Measurements from ENCODE around the gene NCF4.

NCF4 gene

DNA sequence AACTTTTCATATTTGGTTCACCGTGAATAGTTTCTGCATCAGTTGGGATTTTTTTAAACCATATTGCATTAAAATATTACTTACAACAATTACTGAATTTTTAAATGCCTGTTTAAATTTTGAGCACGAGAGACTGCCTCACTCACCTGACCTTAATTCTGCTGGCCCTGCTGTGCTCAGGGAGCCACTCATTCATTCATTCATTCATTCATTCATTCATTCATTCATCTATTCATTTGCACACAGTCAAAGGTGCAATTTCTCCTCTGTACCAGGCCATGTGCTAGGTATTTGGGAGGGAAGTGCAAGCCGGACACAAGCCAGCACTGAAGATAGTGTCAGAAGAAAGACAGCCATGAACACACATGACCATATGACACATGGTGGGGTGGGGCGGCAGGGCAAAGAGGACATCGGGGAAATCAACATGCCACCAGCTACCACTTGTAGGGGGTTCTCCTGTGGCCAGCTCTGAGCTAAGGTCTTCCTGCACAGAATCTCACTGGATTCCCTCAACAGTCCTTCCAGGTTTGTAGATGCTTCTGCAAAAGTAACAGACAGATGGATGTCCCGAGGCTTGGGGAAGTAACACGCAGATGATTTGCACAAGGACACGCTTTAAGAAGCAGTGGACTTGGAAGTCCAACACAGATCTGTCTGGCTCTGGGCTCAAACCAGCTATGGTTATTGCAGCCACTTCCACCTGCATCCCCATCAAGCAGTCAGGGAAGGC lies 52.1 kb downstream of the NCF4 start:
- Histone ChIP-seq H3K9me3 (ENCODE audit: insufficient read depth, low read depth, low read length) (no peaks in the 10 kb centered on the region), H2BK120ac (ENCODE audit: insufficient read depth, low read length, poor library complexity) (peak overlapping the region; percentile 29), H3K4ac (ENCODE audit: low read depth, low read length) (no peak overlapping the region), H3K4me1 (ENCODE audit: control insufficient read depth in 1 of 2, insufficient read depth in 2 of 2, low read length in 2 of 2) (peaks cover 15 to 16% of the 10 kb centered on the region in 2 experiments), H3K27ac (ENCODE audit: low read depth, low read length) (no peak overlapping the region), H2BK5ac (ENCODE audit: low read depth, low read length, poor library complexity) (peak overlapping the region; percentile 23), H2AK5ac (ENCODE audit: low read length) (peak overlapping the region; percentile 57), H3K18ac (ENCODE audit: low read length) (peak overlapping the region; percentile 7), H3K4me2 (ENCODE audit: low read length) (no peak overlapping the region), H3K9ac (ENCODE audit: low read length) (no peak overlapping the region), H3K79me2 (ENCODE audit: control insufficient read depth, insufficient read depth, low read length, poor library complexity) (no peaks in the 10 kb centered on the region), H3K4me3 (ENCODE audit: low read depth, low read length) (no peak overlapping the region), H3K36me3 (ENCODE audit: control insufficient read depth in 1 of 2, insufficient read depth in 2 of 2, low read length in 2 of 2) (no peaks in the 10 kb centered on the region), H2BK12ac (ENCODE audit: low read length) (peak overlapping the region; percentile 46), H3K79me1 (ENCODE audit: low read length) (peaks cover 20% of the 10 kb centered on the region), H3K23ac (ENCODE audit: low read length) (no peak overlapping the region), H4K8ac (ENCODE audit: low read depth, low read length) (no peak overlapping the region), H4K91ac (ENCODE audit: low read depth, low read length) (peak overlapping the region; percentile 69), H3K14ac (ENCODE audit: low read length) (peak overlapping the region; percentile 43), H2AFZ (ENCODE audit: insufficient read depth, low read length, poor library complexity) (no peak overlapping the region), H3K27me3 (ENCODE audit: insufficient read depth, low read length) (no peaks in the 10 kb centered on the region), H4K12ac (ENCODE audit: low read depth, low read length) (no peak overlapping the region)
- no peak for DNase-seq
- no CpG with 5 or more reads among the region's 8 CpGs for WGBS (ENCODE audit: extremely low coverage, insufficient coverage, insufficient read length)

DNA sequence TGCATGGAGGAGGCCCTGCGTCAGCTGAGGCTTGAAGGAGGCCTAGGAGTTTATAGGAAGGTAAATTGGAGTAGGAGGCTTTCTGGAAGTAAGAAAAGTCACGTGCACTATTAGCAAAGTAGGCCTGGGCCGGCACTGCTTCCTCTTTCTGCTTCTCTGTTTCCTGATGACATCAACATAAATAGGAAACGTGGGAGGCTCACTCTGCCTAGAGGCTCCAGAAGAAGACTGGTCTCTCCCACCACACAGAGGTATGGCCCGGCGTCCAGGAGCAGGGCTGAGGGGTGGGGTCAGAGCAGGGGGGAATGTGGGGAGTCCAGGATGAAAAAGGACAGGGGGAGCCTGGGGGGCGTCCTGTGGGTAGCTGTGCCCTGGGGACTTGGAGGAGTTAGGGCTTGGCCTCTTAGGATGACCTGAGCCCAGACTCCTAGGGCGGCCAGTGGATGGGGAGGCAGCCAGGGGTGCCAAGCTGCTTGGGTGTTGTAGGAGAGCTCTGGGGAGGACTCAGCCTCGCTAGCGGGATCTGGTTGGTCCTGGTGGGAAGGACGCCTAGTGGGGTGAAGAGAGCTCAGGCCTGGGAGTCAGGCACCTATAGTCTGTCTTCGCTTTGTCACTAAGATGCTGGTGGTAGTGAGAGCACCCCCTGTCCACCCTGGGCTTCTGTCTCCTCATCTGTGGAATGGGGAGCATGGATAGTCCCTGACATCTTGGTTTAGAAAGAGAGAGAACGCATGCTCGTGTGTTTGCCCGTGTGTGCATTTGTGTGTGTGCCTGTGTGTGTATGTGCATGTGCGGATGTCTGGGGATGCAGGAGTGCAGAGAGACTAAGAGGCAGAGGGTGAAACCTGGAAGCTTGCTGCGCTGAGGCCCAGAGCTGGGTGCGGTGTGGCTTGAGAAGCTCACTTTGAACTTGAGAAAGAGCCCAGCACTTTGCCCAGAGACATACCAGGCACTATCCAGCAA lies 52.9 kb downstream of the NCF4 start, which contains the start of gene CSF2RB:
Gene CSF2RB (plus strand): TSS at position 202 of the 963 bp plus-strand sequence. CDS start 8,580 bp downstream, outside the sequence.
- H3K9me3 ChIP-seq (ENCODE audit: insufficient read depth, low read depth, low read length), result no peaks in the 10 kb centered on the region
- no peak within 1 kb of the TSS for H4K12ac ChIP-seq (ENCODE audit: low read depth, low read length)
- H2BK5ac ChIP-seq (ENCODE audit: low read depth, low read length, poor library complexity), result peak within 1 kb of the TSS; percentile 23
- H2AK5ac ChIP-seq (ENCODE audit: low read length), result peak within 1 kb of the TSS; percentile 57
- H3K4me1 ChIP-seq (ENCODE audit: control insufficient read depth in 1 of 2, insufficient read depth in 2 of 2, low read length in 2 of 2), result peaks cover 15 to 16% of the 10 kb centered on the region in 2 experiments
- no peak within 1 kb of the TSS for H3K9ac ChIP-seq (ENCODE audit: low read length)
- H3K23ac ChIP-seq (ENCODE audit: low read length), result no peak within 1 kb of the TSS
- H3K79me1 ChIP-seq (ENCODE audit: low read length), result peaks cover 20% of the 10 kb centered on the region
- WGBS (ENCODE audit: extremely low coverage, insufficient coverage, insufficient read length), result no CpG with 5 or more reads among the region's 18 CpGs
- peak within 1 kb of the TSS; percentile 69 for H4K91ac ChIP-seq (ENCODE audit: low read depth, low read length)
- peak within 1 kb of the TSS; percentile 43 for H3K14ac ChIP-seq (ENCODE audit: low read length)
- no peaks in the 10 kb centered on the region for H3K79me2 ChIP-seq (ENCODE audit: control insufficient read depth, insufficient read depth, low read length, poor library complexity)
- peak within 1 kb of the TSS; percentile 72 for H2BK12ac ChIP-seq (ENCODE audit: low read length)
- no peaks in the 10 kb centered on the region for H3K36me3 ChIP-seq (ENCODE audit: control insufficient read depth in 1 of 2, insufficient read depth in 2 of 2, low read length in 2 of 2)
- H3K27me3 ChIP-seq (ENCODE audit: insufficient read depth, low read length), result no peaks in the 10 kb centered on the region
- peak within 1 kb of the TSS; percentile 32 for H3K18ac ChIP-seq (ENCODE audit: low read length)
- H3K4me2 ChIP-seq (ENCODE audit: low read length), result no peak within 1 kb of the TSS
- no peak within 1 kb of the TSS for H3K4ac ChIP-seq (ENCODE audit: low read depth, low read length)
- H2BK120ac ChIP-seq (ENCODE audit: insufficient read depth, low read length, poor library complexity), result peak within 1 kb of the TSS; percentile 50
- H2AFZ ChIP-seq (ENCODE audit: insufficient read depth, low read length, poor library complexity), result no peak within 1 kb of the TSS
- peak; percentile 66 to 71 for DNase-seq
- H3K4me3 ChIP-seq (ENCODE audit: low read depth, low read length), result no peak within 1 kb of the TSS
- peak within 1 kb of the TSS; percentile 25 for H4K8ac ChIP-seq (ENCODE audit: low read depth, low read length)
- H3K27ac ChIP-seq (ENCODE audit: low read depth, low read length), result no peak within 1 kb of the TSS

- no peak overlapping the region for H3K9ac ChIP-seq (ENCODE audit: low read length)
- no peak overlapping the region for H3K23ac ChIP-seq (ENCODE audit: low read length)
- H4K8ac ChIP-seq (ENCODE audit: low read depth, low read length), result no peak overlapping the region
- no peak overlapping the region for H3K18ac ChIP-seq (ENCODE audit: low read length)
- no peak overlapping the region for H3K14ac ChIP-seq (ENCODE audit: low read length)
- no peak overlapping the region for H4K12ac ChIP-seq (ENCODE audit: low read depth, low read length)
- H3K27ac ChIP-seq (ENCODE audit: low read depth, low read length), result no peak overlapping the region
- H3K4ac ChIP-seq (ENCODE audit: low read depth, low read length), result no peak overlapping the region
- no peak overlapping the region for H2BK12ac ChIP-seq (ENCODE audit: low read length)
- no peaks in the 10 kb centered on the region for H3K27me3 ChIP-seq (ENCODE audit: insufficient read depth, low read length)
- H2AK5ac ChIP-seq (ENCODE audit: low read length), result no peak overlapping the region
- peak in 1 of 2 donors; percentile 37 for DNase-seq
- WGBS (ENCODE audit: extremely low coverage, insufficient coverage, insufficient read length), result no CpG with 5 or more reads among the region's 1 CpG
- no peak overlapping the region for H3K4me2 ChIP-seq (ENCODE audit: low read length)
- peak overlapping the region; percentile 64 for H4K91ac ChIP-seq (ENCODE audit: low read depth, low read length)
- peaks cover 15 to 16% of the 10 kb centered on the region in 2 experiments for H3K4me1 ChIP-seq (ENCODE audit: control insufficient read depth in 1 of 2, insufficient read depth in 2 of 2, low read length in 2 of 2)
- peak overlapping the region; percentile 4 for H2BK5ac ChIP-seq (ENCODE audit: low read depth, low read length, poor library complexity)
- H3K4me3 ChIP-seq (ENCODE audit: low read depth, low read length), result no peak overlapping the region
- H3K79me1 ChIP-seq (ENCODE audit: low read length), result peaks cover 20% of the 10 kb centered on the region
- H2AFZ ChIP-seq (ENCODE audit: insufficient read depth, low read length, poor library complexity), result no peak overlapping the region
- no peaks in the 10 kb centered on the region for H3K9me3 ChIP-seq (ENCODE audit: insufficient read depth, low read depth, low read length)
- H2BK120ac ChIP-seq (ENCODE audit: insufficient read depth, low read length, poor library complexity), result peak overlapping the region; percentile 50
- no peaks in the 10 kb centered on the region for H3K36me3 ChIP-seq (ENCODE audit: control insufficient read depth in 1 of 2, insufficient read depth in 2 of 2, low read length in 2 of 2)
- H3K79me2 ChIP-seq (ENCODE audit: control insufficient read depth, insufficient read depth, low read length, poor library complexity), result no peaks in the 10 kb centered on the region
These were observed 53.6 kb downstream of the NCF4 start for GRCh38 chr22:36914390-36914752.

DNA sequence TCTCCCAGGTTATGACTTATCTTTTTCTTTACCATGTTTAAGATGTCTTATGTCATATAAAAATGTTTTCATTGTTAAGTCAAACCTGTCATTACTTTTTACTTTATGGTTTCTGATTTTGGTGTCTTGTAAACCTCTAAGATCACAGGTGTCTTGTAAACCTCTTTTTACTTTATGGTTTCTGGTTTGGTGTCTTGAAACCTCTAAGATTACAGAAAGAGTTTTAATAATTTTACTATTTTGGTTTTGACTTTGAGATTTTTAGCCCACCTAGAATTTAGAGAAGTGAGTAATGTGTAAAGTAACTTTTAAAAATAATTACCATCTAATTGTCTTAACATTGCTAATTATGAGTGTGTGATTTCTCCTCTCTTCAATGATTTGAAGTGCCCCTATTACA lies 55.2 kb downstream of the NCF4 start:
- Histone ChIP-seq H3K27me3 (ENCODE audit: insufficient read depth, low read length) (no peaks in the 10 kb centered on the region), H3K4ac (ENCODE audit: low read depth, low read length) (no peak overlapping the region), H3K4me1 (ENCODE audit: control insufficient read depth in 1 of 2, insufficient read depth in 2 of 2, low read length in 2 of 2) (peaks cover 15 to 16% of the 10 kb centered on the region in 2 experiments), H2BK12ac (ENCODE audit: low read length) (no peak overlapping the region), H2BK120ac (ENCODE audit: insufficient read depth, low read length, poor library complexity) (no peak overlapping the region), H4K8ac (ENCODE audit: low read depth, low read length) (no peak overlapping the region), H3K79me1 (ENCODE audit: low read length) (peaks cover 20% of the 10 kb centered on the region), H3K9me3 (ENCODE audit: insufficient read depth, low read depth, low read length) (no peaks in the 10 kb centered on the region), H3K23ac (ENCODE audit: low read length) (no peak overlapping the region), H3K4me3 (ENCODE audit: low read depth, low read length) (no peak overlapping the region), H3K4me2 (ENCODE audit: low read length) (no peak overlapping the region), H4K91ac (ENCODE audit: low read depth, low read length) (no peak overlapping the region), H2BK5ac (ENCODE audit: low read depth, low read length, poor library complexity) (no peak overlapping the region), H3K36me3 (ENCODE audit: control insufficient read depth in 1 of 2, insufficient read depth in 2 of 2, low read length in 2 of 2) (no peaks in the 10 kb centered on the region), H4K12ac (ENCODE audit: low read depth, low read length) (no peak overlapping the region), H2AFZ (ENCODE audit: insufficient read depth, low read length, poor library complexity) (no peak overlapping the region), H3K9ac (ENCODE audit: low read length) (no peak overlapping the region), H3K79me2 (ENCODE audit: control insufficient read depth, insufficient read depth, low read length, poor library complexity) (no peaks in the 10 kb centered on the region), H3K27ac (ENCODE audit: low read depth, low read length) (no peak overlapping the region), H2AK5ac (ENCODE audit: low read length) (no peak overlapping the region), H3K18ac (ENCODE audit: low read length) (no peak overlapping the region), H3K14ac (ENCODE audit: low read length) (no peak overlapping the region)
- no peak for DNase-seq
